HK-2 (cell line): ENCODE results near the gene ZFYVE26.
"Not testable (repeated sequence)": the region's sequence is repeated elsewhere in the genome, so short reads cannot be mapped to it uniquely, and the experiment has no call there.

Experiments used
- DNase-seq: peaks from one replicate; pipeline ENCODE4 v3.0.0-alpha.2; 2018; ENCODE audit not compliant: unreplicated experiment

The ZFYVE26 gene

DNA sequence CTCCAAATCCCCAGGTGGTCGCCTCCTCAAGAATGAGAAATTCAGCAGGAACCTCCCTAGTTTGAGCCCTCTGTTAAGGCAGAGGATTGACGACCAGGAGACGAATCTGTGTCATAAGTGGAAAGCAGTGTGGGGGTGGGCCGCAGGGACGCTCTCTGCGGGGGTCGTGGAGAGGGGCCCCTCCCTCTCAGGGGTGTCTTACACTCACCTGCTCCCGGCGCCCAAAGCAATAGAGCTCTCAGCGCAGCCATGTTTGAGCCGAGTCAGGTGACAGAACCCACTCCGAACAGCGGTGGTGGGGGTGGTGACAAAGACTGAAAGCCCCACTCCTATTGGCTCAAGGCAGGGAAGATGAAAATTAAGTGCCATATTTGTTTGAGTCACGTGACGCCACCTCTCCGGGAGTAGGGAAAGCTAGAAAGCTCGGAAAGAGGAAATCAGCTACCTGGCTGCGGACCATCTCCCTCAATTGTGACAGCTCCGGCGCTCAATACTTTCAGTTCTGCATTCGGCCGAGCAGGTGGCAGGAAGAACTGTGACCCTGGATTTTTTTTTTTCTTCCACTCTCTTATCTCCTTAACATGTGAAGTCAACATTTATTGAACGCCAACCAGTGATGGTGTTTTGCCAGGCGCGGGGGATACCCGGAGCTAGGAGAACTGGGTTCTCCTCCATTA lies at the start of gene ZFYVE26:
Gene ZFYVE26 (minus strand): TSS at position 265 of the 677 bp plus-strand sequence. CDS start 627 bp downstream, outside the sequence.
- peak; percentile 88 for DNase-seq

DNA sequence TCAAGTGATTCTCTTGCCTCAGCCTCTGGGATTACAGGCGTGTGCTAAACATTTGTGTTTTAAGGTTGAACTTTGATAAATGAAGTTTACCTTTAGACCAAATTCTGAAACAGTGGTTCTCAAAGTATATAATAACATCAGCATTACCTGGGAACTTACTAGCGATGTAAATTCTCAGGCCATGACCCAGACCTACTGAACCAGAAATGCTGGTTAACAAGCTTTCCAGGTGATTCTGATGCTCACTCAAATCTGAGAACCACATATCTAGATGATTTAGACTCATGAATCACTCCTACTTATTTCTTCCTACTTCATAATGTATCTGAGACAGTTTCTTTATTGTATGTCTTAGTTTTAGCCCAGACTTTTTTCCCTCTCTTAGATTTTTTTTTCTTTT lies 46.8 kb upstream of the ZFYVE26 start:
- DNase-seq: no peak

DNA sequence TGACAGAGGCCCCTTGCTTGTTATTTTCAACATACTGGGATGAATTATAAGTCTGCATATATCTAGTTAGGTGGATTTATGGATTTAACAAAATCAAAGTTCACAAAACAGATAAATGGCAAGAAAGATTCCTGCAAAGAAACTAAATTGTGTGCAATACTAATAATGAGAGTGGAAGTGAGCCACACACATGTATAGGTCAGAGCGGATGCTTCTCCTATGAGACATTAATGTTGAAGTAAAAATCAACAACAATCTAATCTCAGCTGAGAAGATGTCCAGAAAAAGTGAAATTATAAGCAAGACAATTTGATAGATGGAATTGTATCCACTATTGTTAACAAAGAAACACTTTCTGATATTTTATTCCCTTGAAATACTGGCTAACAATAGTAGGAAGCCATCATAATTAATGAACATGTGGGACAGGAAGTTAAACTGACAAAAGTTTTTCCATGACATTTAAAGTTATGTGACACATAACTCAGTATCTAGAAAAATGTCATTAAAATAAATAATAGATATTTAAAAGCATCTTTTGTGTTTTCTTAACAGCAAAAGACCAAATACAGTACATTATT lies 42.9 kb upstream of the ZFYVE26 start:
- DNase-seq: no peak

DNA sequence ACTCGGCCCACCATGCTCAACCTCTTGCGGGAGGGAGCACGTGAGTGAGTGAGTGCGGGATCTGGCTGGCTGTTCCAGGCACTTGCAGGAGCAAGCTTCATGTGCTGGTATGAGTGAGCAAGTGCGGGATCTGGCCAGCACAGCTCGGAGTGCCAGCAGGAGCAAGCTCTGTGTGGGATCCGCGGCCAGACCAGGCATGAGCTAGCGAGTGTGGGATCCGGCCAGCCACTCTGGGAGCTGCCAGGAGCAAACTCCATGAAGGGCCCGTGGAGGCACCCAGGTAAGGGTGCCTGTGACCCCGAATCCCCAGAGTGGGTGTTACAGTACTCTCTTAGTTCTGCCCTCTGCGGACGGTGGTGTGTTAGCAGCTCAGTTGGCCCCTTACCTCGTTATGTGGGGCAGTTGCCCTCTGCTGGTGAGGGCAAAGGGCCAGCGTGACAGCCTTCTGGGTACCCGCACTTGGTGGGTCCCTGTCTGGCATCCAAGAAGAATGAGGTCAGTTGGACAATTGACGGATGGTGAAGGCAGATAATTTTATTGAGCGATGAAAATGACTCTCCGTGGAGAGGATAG lies 41.5 kb upstream of the ZFYVE26 start:
- no peak for DNase-seq

DNA sequence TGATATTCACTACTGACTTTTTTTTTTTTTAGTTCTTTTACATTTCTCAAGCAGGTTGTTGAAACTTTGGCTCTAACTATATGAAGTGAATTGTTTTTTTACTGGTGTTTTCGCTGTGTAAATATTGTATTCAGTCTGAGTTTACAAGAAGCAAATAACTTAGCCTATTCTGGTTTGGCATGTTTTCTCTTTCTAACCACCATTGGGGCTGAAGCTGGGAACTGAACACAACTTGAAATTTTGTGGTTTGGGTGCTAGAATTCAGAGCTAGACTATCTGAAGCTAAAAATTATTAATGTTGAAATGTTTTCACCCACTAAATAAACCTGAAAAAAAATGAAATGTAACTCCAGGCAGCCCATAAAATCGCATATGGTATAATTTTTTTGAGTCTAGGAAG lies 40.4 kb upstream of the ZFYVE26 start:
- no peak for DNase-seq

DNA sequence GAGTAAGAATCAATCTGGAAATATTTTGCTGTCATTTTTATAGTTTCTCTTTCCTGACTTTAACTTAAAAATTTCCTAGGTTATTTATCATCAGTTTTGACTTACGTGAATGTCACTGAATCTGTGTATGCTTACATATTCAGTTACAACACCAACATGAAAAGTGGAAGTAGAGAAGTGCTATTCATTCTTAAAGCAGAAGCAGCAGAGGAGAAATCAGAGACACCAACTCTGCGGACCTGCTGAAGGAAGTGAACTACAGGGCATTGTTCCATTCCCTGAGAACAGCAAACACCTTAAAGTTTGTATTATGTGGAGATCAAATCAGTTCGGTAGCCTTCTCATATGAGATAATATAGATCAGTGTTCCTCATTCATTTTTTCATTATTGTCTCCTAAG lies 37.3 kb upstream of the ZFYVE26 start:
- DNase-seq: no peak

DNA sequence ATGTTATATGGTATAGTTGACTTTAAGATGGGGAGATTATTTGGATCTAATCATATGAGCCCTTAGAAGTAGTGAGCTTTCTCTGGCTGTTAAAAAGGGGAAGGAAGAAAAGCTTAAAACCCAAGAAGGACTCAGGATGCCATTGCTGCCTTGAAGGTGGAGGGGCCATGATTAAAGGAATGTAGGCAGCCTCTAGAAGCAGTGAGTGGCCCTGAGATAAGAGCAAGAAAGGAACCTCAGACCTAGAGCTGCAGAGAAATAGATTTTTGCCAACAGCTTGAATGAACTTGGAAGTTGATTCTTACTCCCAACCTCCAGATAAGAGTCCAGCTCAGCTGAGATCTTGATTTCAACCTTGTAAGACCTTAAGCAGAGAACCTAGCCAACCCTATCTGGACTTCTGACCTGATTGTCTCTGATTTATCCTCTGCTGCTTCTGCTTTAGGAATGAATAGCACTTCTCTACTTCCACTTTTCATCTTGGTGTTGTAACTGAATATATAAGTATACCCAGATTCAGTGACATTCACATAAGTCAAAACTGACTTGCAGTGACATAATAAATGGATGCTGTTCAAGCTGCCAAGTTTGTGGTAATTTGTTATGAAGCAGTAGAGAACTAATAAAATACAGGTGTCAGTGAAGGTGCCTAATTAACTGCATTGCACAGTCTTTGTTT lies 36.7 kb upstream of the ZFYVE26 start:
- DNase-seq: no peak

DNA sequence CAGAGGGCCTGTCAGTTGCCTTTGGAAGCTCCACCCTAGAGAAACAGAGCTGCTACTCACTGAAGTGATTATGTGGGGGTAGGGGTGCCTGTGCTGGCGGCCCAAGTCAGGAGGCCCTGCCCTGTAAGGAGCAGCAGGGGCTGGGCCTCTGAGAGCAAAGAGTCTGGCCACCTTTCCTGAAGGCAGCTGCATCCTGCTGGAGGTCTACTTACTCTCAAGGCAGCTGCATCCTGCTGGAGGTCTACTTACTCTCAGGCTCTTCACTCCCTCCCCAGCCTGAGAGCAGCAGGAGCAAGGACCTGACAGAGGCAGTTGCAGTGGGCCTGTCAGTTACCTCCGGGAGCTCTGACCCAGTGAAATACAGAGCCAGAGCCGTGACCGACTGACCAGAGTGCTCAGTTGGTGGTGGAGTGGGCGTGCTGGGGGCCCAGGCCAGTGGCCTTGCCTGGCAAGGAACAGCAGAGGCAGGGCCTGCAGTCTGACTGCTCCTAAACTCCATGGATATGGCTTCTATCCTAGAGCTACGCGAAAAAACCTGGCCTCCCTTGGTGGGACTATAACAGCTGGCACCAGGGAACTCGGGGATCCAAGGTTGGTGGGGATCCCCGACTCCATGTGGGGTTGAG lies 35.5 kb upstream of the ZFYVE26 start:
- no peak for DNase-seq

DNA sequence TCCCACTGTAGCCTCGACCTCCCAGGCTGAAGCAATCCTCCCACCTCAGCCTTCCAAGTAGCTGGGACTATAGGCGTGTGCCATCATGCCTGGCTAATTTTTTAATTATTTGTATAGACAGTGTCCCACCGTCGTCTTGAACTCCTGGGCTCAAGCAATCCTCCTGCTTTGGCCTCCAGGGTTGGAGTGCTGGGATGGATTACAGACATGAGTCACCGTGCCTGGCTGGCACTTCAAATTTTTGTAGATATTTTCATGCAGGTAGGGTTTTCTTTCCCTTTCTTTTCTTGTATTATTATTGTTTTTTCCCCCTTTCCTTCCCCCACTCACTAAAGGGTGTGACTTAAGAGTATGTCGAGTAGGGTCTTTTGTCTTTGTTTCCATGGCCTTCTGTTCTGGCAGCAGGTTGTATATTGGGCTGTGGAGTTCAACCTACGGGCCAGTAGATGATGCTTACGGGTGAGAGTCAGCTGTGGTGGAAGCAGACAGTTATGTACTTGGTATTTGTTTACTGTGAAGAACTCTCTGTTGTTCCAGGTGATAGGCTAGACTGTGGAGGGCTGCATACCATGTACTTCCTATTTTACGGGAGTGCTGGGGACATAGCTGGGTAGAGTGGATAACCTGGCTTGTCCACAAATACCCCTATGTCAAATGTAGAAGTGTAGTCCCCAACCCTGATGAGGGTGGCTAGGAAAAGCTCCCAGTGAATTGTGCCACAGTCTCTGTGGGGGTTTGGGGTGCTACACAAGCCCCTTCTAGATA lies 33.9 kb upstream of the ZFYVE26 start:
- no peak for DNase-seq

DNA sequence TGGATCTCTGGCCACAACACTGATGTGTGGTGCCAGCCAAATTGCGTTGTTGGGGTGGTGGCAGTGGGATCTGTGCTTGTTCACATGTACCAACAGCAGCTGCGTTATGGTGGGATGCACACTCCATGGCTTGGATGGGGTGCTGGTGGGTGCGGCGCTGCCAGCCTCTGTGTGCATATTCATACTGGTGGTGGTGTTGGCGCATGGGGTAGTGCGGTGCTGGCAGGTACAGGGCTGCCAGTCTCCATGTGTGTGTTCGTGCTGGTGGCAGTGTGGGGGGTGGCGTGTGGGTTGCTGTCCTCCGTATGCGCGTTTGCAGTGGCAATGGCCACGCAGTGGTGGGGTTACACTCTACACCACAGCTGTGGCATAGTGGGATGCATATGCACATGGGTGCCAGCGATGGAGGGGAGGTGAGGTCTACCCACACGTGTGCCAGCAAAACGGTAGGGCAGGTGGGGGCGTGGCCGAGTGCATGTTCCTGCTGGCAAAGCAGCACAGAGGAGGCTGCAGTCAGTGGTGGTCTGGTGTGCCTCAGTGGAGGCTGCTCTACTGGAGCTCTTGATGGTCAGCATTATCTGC lies 29.7 kb upstream of the ZFYVE26 start:
- DNase-seq: no peak

DNA sequence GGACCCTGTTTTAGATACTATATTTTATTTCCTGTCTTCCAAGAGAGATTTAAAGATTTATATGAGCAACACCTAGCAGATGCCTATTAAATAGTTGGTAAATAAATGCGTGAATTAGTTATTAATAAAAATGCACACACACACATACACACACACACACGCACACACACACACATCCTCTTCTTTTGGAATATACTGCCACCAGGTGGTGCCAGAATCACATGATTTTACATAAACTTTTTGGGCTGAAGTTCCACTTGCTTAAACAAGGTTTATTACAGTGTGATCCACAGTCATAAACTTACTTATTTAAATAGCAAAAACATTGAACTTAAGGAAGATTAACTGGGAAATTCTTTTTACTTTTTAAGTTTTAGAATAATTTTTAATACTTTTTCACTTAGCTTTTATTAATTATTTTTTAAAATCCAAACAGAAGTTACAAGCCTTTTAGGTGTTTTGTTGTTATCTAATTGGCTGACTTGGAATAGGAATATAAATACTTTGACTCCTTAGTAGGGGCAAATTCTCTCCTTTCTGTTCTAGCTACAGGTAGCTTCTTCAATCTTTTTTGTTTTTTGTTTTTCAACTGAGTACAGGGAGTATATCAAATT lies 20.7 kb upstream of the ZFYVE26 start:
- DNase-seq: peak; percentile 32

DNA sequence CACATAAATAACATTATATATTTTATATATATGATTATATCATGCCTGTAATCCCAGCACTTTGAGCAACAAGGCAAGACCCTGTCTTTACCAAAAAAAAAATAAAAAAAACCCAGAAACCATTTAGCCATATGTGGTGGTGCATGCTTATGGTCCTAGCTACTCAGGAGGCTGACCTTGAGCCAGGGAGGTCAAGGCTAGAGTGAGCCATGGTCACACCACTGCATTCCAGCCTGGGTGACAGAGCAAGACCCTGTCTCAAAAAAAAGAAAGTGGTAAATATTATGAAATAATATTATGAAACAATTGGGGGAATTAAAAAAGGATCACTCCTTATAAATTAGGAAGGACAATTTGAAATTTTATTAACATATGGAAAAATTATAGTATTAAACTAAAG lies 19.2 kb upstream of the ZFYVE26 start:
- no peak for DNase-seq

DNA sequence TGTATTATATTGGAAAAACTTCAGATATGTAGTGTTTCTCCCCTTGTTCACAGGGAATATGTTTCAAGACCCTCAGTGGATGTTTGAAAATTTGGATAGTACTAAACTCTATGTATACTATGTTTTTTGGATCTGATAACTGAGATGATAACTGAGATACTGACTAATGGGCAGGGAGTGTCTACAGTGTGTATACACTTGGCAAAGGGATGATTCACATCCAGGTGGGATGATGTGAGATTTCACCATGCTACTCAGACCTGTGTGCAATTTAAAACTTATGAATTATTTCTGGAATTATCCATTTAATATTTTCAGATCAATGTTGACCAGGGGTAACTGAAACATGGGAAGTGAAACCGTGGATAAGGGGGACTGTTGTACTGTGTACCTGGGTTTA lies 17.0 kb upstream of the ZFYVE26 start:
- DNase-seq: no peak

DNA sequence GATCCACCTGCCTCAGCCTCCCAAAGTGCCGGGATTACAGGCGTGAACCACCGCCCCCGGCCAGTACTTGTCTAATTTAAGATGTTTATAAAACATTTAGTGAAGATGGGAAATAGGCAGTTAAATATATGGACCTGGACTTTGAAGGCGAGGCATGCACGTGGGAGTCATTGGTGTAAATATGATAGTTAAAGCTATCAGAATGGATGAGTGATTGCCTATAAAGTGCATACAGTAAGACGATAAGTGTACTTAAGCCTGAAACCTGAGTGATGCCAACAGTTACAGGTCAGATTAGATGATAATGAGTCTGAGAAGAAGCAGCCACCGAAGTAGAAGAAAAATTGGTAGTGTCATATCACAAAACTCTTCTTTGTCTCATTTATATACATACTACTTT lies 14.7 kb upstream of the ZFYVE26 start:
- DNase-seq: no peak

DNA sequence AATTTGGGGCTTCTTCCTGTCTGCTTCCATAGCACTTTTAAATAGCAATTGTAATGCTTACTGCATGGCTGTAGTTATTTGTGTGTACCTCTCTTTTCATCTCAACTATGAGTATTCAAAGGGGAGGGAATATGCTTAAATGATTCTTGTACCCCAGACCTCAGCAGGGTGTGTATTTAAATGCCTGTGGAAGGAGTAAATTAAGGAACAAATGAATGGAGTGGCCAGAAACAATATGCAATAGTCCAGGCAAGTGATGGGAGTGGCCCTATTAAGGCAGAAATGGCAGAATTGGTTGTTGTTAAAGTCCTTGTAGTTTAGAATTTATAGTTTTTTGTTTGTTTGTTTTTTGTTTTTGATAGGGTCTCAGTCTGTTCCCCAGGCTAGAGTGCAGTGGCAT lies 4.7 kb upstream of the ZFYVE26 start:
- DNase-seq: no peak

DNA sequence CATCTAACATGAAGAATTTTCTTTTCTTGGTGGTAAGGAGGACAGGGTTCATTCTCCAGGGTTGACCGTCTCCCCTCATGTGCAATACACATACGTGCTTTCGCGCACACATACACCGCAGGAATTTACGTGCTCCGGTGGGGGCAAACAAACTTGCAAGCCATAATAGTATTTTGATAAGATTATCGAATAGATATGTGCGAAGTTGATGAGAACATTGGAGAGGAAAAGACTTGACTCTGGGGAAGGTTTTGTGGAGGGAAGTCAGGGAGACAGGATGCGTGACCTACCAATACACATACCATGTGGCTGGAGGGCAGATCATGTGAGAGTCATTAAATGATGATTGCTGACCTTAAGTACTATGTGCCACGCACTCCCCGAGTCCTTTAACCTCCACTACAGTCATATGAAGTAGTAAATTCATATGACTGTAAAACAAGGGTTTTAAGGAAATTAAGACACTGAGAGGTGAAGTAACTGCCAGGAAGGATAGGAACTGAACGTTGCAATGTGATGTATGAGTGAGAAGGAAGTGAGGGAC lies 4.1 kb upstream of the ZFYVE26 start:
- DNase-seq: peak; percentile 49

DNA sequence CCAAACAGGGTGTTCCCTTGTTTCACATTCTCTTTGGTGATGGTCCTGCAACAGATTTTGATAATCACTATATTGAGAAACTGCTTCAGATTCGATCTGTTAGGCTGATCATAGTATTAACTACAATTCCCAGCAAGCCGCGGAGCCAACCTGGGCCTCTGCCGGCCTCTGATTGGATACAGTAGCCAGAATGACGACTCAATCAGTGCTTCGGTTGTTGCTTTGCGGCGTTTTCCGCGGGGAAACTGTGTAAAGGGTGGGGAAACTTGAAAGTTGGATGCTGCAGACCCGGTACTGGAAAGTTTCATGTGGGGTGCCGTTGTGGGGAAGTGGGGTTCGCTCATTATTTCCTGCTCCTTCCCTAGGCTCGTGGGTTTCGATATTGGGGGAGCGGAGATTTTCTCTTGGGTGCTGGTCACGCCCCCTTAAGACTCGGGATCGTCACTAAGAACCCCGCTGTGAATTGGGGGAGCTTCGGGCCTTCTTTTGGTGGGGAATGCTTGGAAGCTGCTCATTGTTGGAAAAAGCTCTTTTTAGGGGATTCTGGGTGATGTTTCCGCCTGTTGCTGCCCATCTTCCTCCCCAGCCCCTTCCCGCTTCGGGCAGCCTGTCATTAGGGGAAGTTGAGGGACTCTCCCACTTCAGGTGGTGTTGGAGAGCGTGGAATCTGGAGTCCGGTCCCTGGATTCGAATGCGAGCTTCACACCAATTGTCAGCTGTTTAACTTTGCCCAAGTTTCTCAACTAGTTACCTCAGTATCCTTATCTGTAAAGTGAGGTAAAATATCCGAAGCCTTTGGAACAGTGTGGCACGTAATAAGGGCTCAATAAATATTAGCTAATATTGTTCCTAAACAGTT lies 3.4 kb upstream of the ZFYVE26 start, which contains the start of gene RAD51B:
Gene RAD51B (plus strand): TSS at position 217 of the 859 bp plus-strand sequence.
- peak; percentile 80 for DNase-seq

DNA sequence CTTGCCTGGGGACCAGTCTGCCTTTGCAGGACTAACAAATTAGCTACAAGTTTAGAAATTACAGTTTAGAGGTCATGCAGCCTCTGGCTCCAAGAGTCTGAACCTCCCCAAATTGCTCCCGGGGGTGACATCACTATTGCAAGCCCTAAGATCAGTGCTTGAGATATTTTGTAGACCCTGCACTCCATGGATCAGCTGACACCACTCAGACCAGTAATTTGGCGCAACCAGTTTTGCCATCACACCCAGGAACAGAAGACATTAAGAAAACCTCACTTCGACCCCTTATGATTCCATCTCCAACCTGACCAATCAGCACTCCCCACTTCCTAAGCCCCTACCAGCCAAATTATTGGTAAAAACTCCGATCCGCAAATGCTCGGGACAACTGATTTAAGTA lies 2.1 kb upstream of the ZFYVE26 start:
- not testable (repeated sequence) for DNase-seq

DNA sequence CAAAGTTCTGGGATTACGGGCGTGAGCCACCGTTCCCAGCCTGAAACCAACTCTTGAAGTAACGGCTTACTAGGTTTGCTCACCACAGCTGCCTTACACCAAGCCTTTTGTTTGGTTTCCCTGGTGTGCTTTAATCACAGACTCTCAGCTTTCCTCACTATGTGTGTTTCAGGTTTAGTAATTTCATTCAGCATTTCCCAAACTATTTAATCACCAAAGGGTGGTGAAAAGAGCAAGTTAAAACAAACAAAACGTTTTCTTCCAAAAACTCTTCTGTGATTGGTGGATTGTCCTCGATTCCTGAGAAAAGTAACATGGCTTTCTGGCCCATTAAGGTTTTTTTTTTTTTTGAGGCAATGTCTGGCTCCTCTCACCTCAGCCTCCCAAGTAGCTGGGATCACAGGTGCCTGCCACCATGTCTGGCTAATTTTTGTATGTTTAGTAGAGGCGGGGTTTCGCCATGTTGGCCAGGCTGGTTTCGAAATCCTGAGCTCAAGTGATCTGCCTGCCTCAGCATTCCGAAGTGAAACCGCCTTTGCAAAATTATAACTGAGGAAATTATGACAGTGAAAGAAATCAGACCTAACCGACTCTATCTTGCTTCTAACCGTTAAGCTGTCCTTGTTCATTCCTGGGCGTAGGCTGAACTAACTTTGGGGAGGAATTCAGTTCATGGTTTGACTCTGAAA lies 1.5 kb upstream of the ZFYVE26 start:
- no peak for DNase-seq
